CD14-positive monocyte (primary cell): ENCODE measurements around the gene S100P. TPM values are rescaled to one million over a fixed set of nuclear protein-coding genes. Genes with fewer than 3 reads are reported as not detected.
"Not testable (repeated sequence)": the region's sequence is repeated elsewhere in the genome, so short reads cannot be mapped to it uniquely, and the experiment has no call there.

Experiments
- DNase-seq, 3 donors: peaks; one replicate each; pipeline ENCODE4 v3.0.0-alpha.2; 2011 to 2022
- H2AFZ ChIP-seq: 2 replicates; pipeline ENCODE4 v1.6.0; 2012; ENCODE audit warnings: mild to moderate bottlenecking, low read depth, low read length, inconsistent platforms; ENCODE audit not compliant: insufficient read depth, poor library complexity, severe bottlenecking
- H3K27ac ChIP-seq, 2 donors: 1 replicate in 1 of 2; 2 replicates in 1 of 2; pipeline ENCODE4 v1.5.1; 2012 to 2013; ENCODE audit warnings: low read length in 2 of 2, control low read depth in 1 of 2, inconsistent platforms in 1 of 2, low read depth in 1 of 2, mild to moderate bottlenecking in 1 of 2
- H3K27me3 ChIP-seq, 2 donors: one replicate each; pipeline versions ENCODE4 v1.6.0 to v1.6.1; 2011 to 2013; ENCODE audit warnings: low read length in 2 of 2; ENCODE audit not compliant: control insufficient read depth in 2 of 2, insufficient read depth in 2 of 2
- H3K36me3 ChIP-seq, 2 donors: replicated peaks in 1 of 2; 1 replicate in 1 of 2; 2 replicates in 1 of 2; pipeline versions ENCODE4 v1.5.1 to v1.6.1; 2012 to 2013; ENCODE audit warnings: low read length in 2 of 2, control low read depth in 1 of 2, inconsistent platforms in 1 of 2, mild to moderate bottlenecking in 1 of 2; ENCODE audit not compliant: insufficient read depth in 2 of 2, control insufficient read depth in 1 of 2
- H3K4me1 ChIP-seq, 2 donors: 1 replicate in 1 of 2; 2 replicates in 1 of 2; pipeline versions ENCODE4 v1.5.1 to v1.6.1; 2012 to 2013; ENCODE audit warnings: low read length in 2 of 2, control low read depth in 1 of 2, inconsistent platforms in 1 of 2, mild to moderate bottlenecking in 1 of 2, moderate library complexity in 1 of 2; ENCODE audit not compliant: insufficient read depth in 2 of 2, control insufficient read depth in 1 of 2
- H3K4me2 ChIP-seq: replicated peaks from 2 replicates; pipeline ENCODE3; 2012; ENCODE audit warnings: low read length, moderate library complexity, mild to moderate bottlenecking; ENCODE audit not compliant: poor library complexity, severe bottlenecking; ENCODE audit errors: extremely low read depth
- H3K4me3 ChIP-seq, 3 experiments: fragments of 200-600 bp in 1 of 3; sonication (generic) in 1 of 3; replicated peaks in 1 of 3; 1 replicate in 2 of 3; 2 replicates in 1 of 3; pipeline ENCODE4 v1.5.1; 2011 to 2013; ENCODE audit warnings: low read length in 3 of 3, mild to moderate bottlenecking in 3 of 3, control low read depth in 2 of 3, low read depth in 2 of 3, inconsistent platforms in 1 of 3, moderate library complexity in 1 of 3
- H3K79me2 ChIP-seq: 2 replicates; pipeline ENCODE4 v1.6.0; 2012; ENCODE audit warnings: mild to moderate bottlenecking, control low read depth, inconsistent platforms, low read length, moderate library complexity; ENCODE audit not compliant: insufficient read depth
- H3K9ac ChIP-seq: 2 replicates; pipeline ENCODE4 v1.6.0; 2017; ENCODE audit warnings: low read length, mild to moderate bottlenecking; ENCODE audit not compliant: insufficient read depth, poor library complexity, severe bottlenecking
- H3K9me3 ChIP-seq, 2 donors: replicated peaks in 1 of 2; 1 replicate in 1 of 2; 2 replicates in 1 of 2; pipeline versions ENCODE4 v1.5.1 to v1.6.1; 2012 to 2013; ENCODE audit warnings: low read length in 2 of 2, control low read depth in 1 of 2; ENCODE audit not compliant: control insufficient read depth in 1 of 2, insufficient read depth in 1 of 2
- H4K20me1 ChIP-seq: 2 replicates; pipeline ENCODE4 v1.6.0; 2012; ENCODE audit warnings: mild to moderate bottlenecking, low read length, control low read depth, moderate library complexity; ENCODE audit not compliant: insufficient read depth
- H3K27ac Mint-ChIP-seq, 7 donors: one replicate each; pipeline ENCODE4 v1.8.0; 2020; ENCODE audit warnings: mild to moderate bottlenecking in 7 of 7, mixed read lengths in 7 of 7, moderate library complexity in 6 of 7, inconsistent platforms in 2 of 7
- H3K27me3 Mint-ChIP-seq, 3 donors: one replicate each; pipeline ENCODE4 v1.8.0; 2021 to 2022; ENCODE audit warnings: low read depth in 3 of 3, mild to moderate bottlenecking in 3 of 3, mixed read lengths in 3 of 3, moderate library complexity in 3 of 3, inconsistent platforms in 1 of 3
- H3K36me3 Mint-ChIP-seq, 2 donors: one replicate each; pipeline ENCODE4 v1.8.0; 2020; ENCODE audit warnings: mixed read lengths in 2 of 2, inconsistent platforms in 1 of 2, mild to moderate bottlenecking in 1 of 2
- H3K4me1 Mint-ChIP-seq: one replicate; pipeline ENCODE4 v1.8.0; 2020; ENCODE audit warnings: mild to moderate bottlenecking, mixed read lengths
- H3K4me3 Mint-ChIP-seq, 2 donors: one replicate each; pipeline ENCODE4 v1.8.0; 2020; ENCODE audit warnings: mild to moderate bottlenecking in 2 of 2, mixed read lengths in 2 of 2, moderate library complexity in 1 of 2
- H3K9me3 Mint-ChIP-seq, 7 donors: one replicate each; pipeline ENCODE4 v1.8.0; 2020 to 2022; ENCODE audit warnings: mixed read lengths in 7 of 7, mild to moderate bottlenecking in 6 of 7, moderate library complexity in 6 of 7, inconsistent platforms in 2 of 7
- WGBS: methylation state at CpG from one replicate; pipeline ENCODE4 v1.1.5; 2013; ENCODE audit warnings: missing lambda C conversion rate; ENCODE audit not compliant: insufficient coverage; 5-methylcytosine and 5-hydroxymethylcytosine counted together
- intact Hi-C, 2 donors: fragments of 100-400 bp; cut with micrococcal nuclease; formaldehyde crosslinking; loops; one replicate each; pipeline versions ENCODE4 v1.15.0 to v1.15.1; 2023
- polyA plus RNA-seq, 3 donors: library from polyadenylated mRNA; depleted of rRNA in 1 of 3; unstranded in 2 of 3; stranded (reverse) in 1 of 3; fragments of 300-500 nt in 2 of 3; fragments of >200 nt in 1 of 3; fragmentation: Illumina TruSeq in 2 of 3; gene quantifications; 1 replicate in 2 of 3; 2 replicates in 1 of 3; pipeline ENCODE4 v1.2.3, GENCODE V29; 2012 to 2021
- TF ChIP-seq, protein P1 (sequence below): fragments of 200-600 bp; IDR thresholded peaks from one replicate; pipeline ENCODE4 v1.8.0; 2022; ENCODE audit warnings: antibody characterized with exemption, mild to moderate bottlenecking

The S100P gene
- polyA plus RNA-seq, 3 donors, result 13.6 to 71.2 (median 29.3) TPM

DNA sequence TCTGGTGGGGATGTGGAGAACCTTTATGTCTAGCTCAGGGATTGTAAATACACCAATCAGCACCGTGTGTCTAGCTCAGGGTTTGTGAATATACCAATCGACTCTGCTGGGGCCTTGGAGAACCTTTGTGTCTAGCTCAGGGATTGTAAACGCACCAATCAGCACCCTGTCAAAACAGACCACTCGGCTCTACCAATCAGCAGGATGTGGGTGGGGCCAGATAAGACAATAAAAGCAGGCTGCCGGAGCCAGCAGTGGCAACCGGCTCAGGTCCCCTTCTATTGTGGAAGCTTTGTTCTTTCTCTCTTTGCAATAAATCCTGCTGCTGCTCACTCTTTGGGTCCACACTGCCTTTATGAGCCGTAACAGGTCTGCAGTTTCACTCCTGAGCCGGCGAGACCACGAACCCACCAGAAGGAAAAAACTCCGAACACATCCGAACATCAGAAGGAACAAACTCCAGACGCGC is 20.5 kb upstream of the S100P start:
- H3K9me3 Mint-ChIP-seq, H3K27me3 ChIP-seq, H3K9me3 ChIP-seq, H3K36me3 ChIP-seq, DNase-seq, H4K20me1 ChIP-seq, H3K27me3 Mint-ChIP-seq: not testable (repeated sequence)
- peaks cover 16 to 25% of the 10 kb centered on the region in 2 donors for H3K36me3 Mint-ChIP-seq
- H3K4me1 ChIP-seq, result peaks cover 34 to 37% of the 10 kb centered on the region in 2 donors
- peak overlapping the region; percentile 90 for H2AFZ ChIP-seq
- peak overlapping the region; percentile 74 for H3K9ac ChIP-seq
- H3K79me2 ChIP-seq, result peaks cover 32% of the 10 kb centered on the region
- H3K4me3 Mint-ChIP-seq, result peak overlapping the region; percentile 90 to 95
- peaks cover 42% of the 10 kb centered on the region for H3K4me1 Mint-ChIP-seq
- H3K27ac Mint-ChIP-seq, result peak overlapping the region; percentile 80 to 95 (median 93)
- WGBS, result 43% methylated on average over 10 of the region's 14 CpGs
- peak overlapping the region; percentile 97 for H3K4me2 ChIP-seq
- intact Hi-C loops, result loop anchor here in 1 of 2 donors (1.0 kb wide), 2 partner anchors 33 to 37 kb away; partner anchors contain the start of gene MRFAP1
- H3K4me3 ChIP-seq, result peak overlapping the region; percentile 41 to 84 (median 49)
- peak overlapping the region; percentile 50 to 89 for H3K27ac ChIP-seq

DNA sequence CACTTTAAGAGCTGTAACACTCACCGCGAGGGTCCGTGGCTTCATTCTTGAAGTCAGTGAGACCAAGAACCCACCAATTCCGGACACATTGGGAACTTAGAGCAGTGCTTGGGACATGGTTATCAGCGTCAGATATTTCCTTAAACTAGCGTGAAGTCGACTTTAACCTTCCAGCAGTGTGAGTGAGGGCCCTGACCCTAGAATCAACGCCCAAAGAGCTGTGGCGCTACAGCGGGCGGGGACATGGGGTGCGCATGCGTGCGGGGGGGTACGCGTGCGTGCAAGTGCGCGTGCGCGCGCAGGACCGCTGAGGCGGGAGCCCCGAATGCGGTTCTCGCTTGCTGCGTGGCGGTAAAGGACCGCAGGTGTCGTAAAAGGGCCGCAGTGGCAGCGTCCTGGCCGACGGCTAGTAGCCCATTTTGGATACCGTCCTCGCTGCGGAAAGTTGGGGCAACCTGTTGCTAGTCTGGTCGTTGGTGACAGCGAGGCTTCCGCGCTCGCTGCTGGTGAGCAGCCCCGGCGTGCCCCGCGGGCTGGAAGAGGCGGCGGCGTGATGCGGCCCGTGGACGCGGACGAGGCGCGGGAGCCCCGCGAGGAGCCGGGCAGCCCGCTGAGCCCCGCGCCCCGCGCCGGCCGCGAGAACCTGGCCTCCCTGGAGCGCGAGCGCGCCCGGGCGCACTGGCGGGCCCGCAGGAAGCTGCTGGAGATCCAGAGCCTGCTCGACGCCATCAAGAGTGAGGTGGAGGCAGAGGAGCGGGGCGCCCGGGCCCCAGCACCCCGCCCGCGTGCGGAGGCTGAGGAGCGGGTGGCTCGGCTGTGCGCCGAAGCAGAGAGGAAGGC is 19.8 kb upstream of the S100P start:
- Histone ChIP-seq H3K36me3 (peaks cover 0 to 8% of the 10 kb centered on the region in 2 donors), H3K79me2 (peaks cover 32% of the 10 kb centered on the region), H2AFZ (peak overlapping the region; percentile 90), H3K27ac (peak overlapping the region; percentile 50 to 89), H3K9me3 (no peaks in the 10 kb centered on the region), H3K27me3 (no peaks in the 10 kb centered on the region), H3K4me3 (peak overlapping the region; percentile 41 to 86 (median 84)), H3K4me2 (peak overlapping the region; percentile 97), H3K4me1 (peaks cover 34 to 37% of the 10 kb centered on the region in 2 donors), H4K20me1 (peaks cover 10% of the 10 kb centered on the region), H3K9ac (peak overlapping the region; percentile 74)
- TF ChIP-seq, protein P1, sequence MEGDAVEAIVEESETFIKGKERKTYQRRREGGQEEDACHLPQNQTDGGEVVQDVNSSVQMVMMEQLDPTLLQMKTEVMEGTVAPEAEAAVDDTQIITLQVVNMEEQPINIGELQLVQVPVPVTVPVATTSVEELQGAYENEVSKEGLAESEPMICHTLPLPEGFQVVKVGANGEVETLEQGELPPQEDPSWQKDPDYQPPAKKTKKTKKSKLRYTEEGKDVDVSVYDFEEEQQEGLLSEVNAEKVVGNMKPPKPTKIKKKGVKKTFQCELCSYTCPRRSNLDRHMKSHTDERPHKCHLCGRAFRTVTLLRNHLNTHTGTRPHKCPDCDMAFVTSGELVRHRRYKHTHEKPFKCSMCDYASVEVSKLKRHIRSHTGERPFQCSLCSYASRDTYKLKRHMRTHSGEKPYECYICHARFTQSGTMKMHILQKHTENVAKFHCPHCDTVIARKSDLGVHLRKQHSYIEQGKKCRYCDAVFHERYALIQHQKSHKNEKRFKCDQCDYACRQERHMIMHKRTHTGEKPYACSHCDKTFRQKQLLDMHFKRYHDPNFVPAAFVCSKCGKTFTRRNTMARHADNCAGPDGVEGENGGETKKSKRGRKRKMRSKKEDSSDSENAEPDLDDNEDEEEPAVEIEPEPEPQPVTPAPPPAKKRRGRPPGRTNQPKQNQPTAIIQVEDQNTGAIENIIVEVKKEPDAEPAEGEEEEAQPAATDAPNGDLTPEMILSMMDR, result no peak
- Mint-ChIP-seq H3K9me3 (peaks cover 0 to 8% (median under 1%) of the 10 kb centered on the region in 7 donors), H3K27ac (peak overlapping the region; percentile 81 to 95 (median 93)), H3K4me3 (peak overlapping the region; percentile 90 to 95), H3K4me1 (peaks cover 42% of the 10 kb centered on the region), H3K36me3 (peaks cover 16 to 29% of the 10 kb centered on the region in 2 donors), H3K27me3 (peaks cover 0 to 8% (median 0%) of the 10 kb centered on the region in 3 donors)
- DNase-seq, result peak; percentile 94 to 97 (median 96)
- intact Hi-C loops, result loop anchor here (1.0 to 2.0 kb wide), 3 partner anchors 34 to 36 kb away; partner anchors contain the start of genes MRFAP1 (in 1 of the 2) and MRFAP1L1 (in 1 of the 2)
- WGBS, result under 1% methylated on average over 89 of the region's 89 CpGs
